Ishikawa (cell line): ENCODE data around the gene SGSH.

ENCODE experiments used
- CEBPB ChIP-seq: IDR thresholded peaks from 2 replicates; pipeline ENCODE4 v1.6.1; 2012
- EGR1 ChIP-seq: IDR thresholded peaks from 2 replicates; pipeline ENCODE4 v1.6.1; 2012
- EP300 ChIP-seq: IDR thresholded peaks from 2 replicates; pipeline ENCODE4 v1.6.1; 2012; ENCODE audit warnings: borderline replicate concordance
- FOXM1 ChIP-seq: IDR thresholded peaks from 2 replicates; pipeline ENCODE4 v1.6.1; 2012; ENCODE audit warnings: low read depth, borderline replicate concordance
- MAX ChIP-seq: IDR thresholded peaks from 2 replicates; pipeline ENCODE4 v1.6.1; 2012
- NFIC ChIP-seq: IDR thresholded peaks from 2 replicates; pipeline ENCODE4 v1.6.1; 2012
- RAD21 ChIP-seq: IDR thresholded peaks from 2 replicates; pipeline ENCODE4 v1.6.1; 2012; ENCODE audit warnings: low read depth
- REST ChIP-seq: IDR thresholded peaks from 2 replicates; pipeline ENCODE4 v1.6.1; 2012; ENCODE audit warnings: low read depth, mild to moderate bottlenecking
- TAF1 ChIP-seq: IDR thresholded peaks from 2 replicates; pipeline ENCODE4 v1.6.1; 2012; ENCODE audit warnings: low read depth, mild to moderate bottlenecking
- TCF12 ChIP-seq: IDR thresholded peaks from 2 replicates; pipeline ENCODE4 v1.6.1; 2012; ENCODE audit warnings: low read depth
- TEAD4 ChIP-seq: IDR thresholded peaks from 2 replicates; pipeline ENCODE4 v1.6.1; 2012
- YY1 ChIP-seq: IDR thresholded peaks from 2 replicates; pipeline ENCODE4 v1.6.1; 2012; ENCODE audit warnings: low read depth
- ZBTB7A ChIP-seq: IDR thresholded peaks from 2 replicates; pipeline ENCODE4 v1.6.1; 2012; ENCODE audit warnings: low read depth
- TF ChIP-seq, protein P1 (sequence below): IDR thresholded peaks from 2 replicates; pipeline ENCODE4 v1.6.1; 2012

DNA sequence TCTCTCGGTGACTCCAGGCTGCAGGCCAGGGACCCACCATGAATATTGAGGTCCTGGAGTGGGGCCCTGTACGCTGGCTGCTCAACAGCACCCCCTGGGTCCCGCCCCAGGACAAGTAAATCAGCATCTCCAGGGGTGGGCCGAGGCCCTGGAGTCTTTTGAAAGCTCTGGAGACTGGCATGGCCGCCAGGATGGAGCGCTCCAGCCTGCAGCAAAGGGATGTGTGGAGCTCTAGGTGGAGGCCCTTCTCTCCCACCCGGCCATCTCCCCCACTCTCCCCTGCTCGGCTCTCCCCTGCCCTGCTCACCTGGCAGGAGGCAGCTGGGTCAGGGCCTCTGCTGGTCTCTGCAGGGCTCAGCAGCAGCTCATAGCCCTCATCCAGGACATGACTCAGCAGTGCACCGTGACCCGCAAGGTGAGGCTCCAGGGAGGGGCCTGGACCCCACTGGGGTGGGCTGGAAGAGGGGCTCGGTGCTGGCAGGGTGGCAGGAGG lies 16.6 kb downstream of the SGSH start:
- no peak for TF ChIP-seq TAF1
- no peak for TF ChIP-seq TCF12
- TF ChIP-seq EP300 = no peak
- no peak for TF ChIP-seq ZBTB7A
- TF ChIP-seq MAX = no peak
- TF ChIP-seq TEAD4 = no peak
- TF ChIP-seq REST = no peak
- TF ChIP-seq RAD21 = no peak
- no peak for TF ChIP-seq CEBPB
- no peak for TF ChIP-seq FOXM1
- no peak for TF ChIP-seq NFIC
- no peak for TF ChIP-seq YY1
- TF ChIP-seq EGR1 = no peak
- TF ChIP-seq, protein P1, sequence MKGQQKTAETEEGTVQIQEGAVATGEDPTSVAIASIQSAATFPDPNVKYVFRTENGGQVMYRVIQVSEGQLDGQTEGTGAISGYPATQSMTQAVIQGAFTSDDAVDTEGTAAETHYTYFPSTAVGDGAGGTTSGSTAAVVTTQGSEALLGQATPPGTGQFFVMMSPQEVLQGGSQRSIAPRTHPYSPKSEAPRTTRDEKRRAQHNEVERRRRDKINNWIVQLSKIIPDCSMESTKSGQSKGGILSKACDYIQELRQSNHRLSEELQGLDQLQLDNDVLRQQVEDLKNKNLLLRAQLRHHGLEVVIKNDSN = no peak
